Stimulated activated CD4-positive, alpha-beta T cell treated with anti-CD3 and anti-CD28 coated beads, Interleukin-4, amount 100 ng/mL, for 1 hour (primary cell): Measurements from ENCODE around the gene CDC42EP1.

Source experiments
- DNase-seq: peaks from one replicate; pipeline ENCODE4 v3.0.0-alpha.2; 2020

CDC42EP1 gene

DNA sequence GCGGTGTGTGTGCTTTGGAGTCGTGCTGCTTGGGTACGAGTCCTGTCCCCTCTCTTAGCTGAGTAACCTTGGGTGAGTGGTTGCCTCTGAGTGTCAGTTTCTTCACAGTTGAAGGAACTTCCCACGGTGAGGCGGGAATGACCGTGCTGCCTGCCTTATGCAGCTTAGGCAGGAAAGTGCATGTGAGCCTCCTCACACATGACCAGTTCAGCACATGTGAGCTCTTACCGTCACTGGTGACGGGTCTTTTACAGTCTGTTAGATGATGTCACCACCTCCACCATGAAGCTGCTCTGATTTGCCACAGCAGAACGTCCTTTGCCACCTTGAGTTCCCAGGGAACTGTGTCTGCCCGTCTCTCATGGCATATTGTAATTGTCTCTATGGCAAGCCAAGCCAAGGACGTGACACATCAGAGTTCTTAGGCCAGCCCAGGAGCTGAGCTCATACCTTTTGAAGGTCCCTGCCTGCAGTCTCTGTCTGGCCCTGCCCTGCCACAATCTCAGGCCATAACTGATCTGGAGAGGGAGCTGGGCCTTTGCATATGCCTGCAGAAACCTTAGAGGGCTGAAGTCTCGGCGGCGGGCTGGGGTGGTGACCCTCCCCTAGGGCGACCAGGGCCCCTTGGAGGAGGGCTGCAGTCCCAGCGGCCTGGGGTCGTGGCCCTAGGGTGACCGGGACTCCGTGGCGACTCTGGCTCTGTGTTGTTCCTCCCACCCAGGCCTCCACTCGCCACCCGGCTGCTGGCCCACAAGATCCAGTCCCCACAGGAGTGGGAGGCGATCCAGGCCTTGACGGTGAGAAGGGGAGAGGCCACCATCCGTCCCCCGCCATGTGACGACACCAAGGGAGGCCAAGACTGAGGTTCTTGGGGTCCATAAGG is 56.2 kb downstream of the CDC42EP1 start:
- DNase-seq = no peak

DNA sequence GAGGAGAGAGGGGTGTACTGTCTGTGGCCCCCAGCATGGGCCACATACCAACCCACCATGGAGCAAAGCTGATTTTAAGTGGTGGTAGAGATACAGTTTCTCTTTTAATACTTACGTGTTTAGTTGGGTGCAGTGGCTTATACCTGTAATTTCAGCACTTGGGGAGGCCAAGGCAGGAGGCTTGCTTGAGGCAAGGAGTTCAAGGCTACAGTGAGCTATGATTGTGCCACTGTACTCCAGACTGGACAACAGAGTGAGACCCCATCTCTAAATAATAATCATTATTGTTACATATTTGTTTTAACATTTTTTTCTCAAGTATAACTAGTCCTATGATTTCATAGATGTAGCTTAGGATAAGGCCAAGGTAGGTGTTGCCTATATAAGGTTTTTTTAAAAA is 57.2 kb downstream of the CDC42EP1 start:
- DNase-seq = no peak

GRCh38 chr22:37618072-37618656 is 57.9 kb downstream of the CDC42EP1 start:
- no peak for DNase-seq

GRCh38 chr22:37618674-37619073 is 58.4 kb downstream of the CDC42EP1 start:
- DNase-seq = no peak
